NCI-H748 (cell line): ENCODE results near the gene CELSR1.
A peak's percentile ranks its signal among the peaks of the same experiment; 100 is the strongest.

Source experiments
- DNase-seq: peaks from one replicate; lab custom pipeline; 2025; ENCODE audit not compliant: unreplicated experiment; lab: John Stamatoyannopoulos, UW

Gene CELSR1

GRCh38 chr22:46574993-46575910 is 37.8 kb upstream of the CELSR1 start:
- peak; percentile 27 for DNase-seq

GRCh38 chr22:46574438-46574992 is 37.1 kb upstream of the CELSR1 start:
- no peak for DNase-seq

GRCh38 chr22:46573781-46574437 is 36.5 kb upstream of the CELSR1 start:
- no peak for DNase-seq

GRCh38 chr22:46572911-46573780 is 35.7 kb upstream of the CELSR1 start:
- DNase-seq: no peak

- DNase-seq: no peak
Observed at GRCh38 chr22:46571642-46572250, 34.3 kb upstream of the CELSR1 start.

GRCh38 chr22:46569848-46570695 is 32.7 kb upstream of the CELSR1 start:
- DNase-seq: no peak

- DNase-seq: no peak
Observed at GRCh38 chr22:46569055-46569847, 31.8 kb upstream of the CELSR1 start.

GRCh38 chr22:46568102-46568809 is 30.8 kb upstream of the CELSR1 start:
- no peak for DNase-seq

GRCh38 chr22:46567471-46567870 is 30.1 kb upstream of the CELSR1 start:
- DNase-seq: no peak

- DNase-seq: no peak
Observed at GRCh38 chr22:46564084-46564714, 26.8 kb upstream of the CELSR1 start.

- DNase-seq: peak; percentile 62
Observed at GRCh38 chr22:46563381-46564083, 26.1 kb upstream of the CELSR1 start.

- DNase-seq: peak; percentile 41
Observed at GRCh38 chr22:46561435-46561905, 24.1 kb upstream of the CELSR1 start.

- no peak for DNase-seq
Observed at GRCh38 chr22:46560696-46561295, 23.4 kb upstream of the CELSR1 start.

GRCh38 chr22:46557736-46558480 is 20.5 kb upstream of the CELSR1 start:
- DNase-seq: no peak

- no peak for DNase-seq
Observed at GRCh38 chr22:46556775-46557174, 19.4 kb upstream of the CELSR1 start.

GRCh38 chr22:46553189-46553588 is 15.8 kb upstream of the CELSR1 start:
- no peak for DNase-seq
